K562 (cell line): ENCODE measurements around the gene SLC45A3. TPM values are rescaled to one million over a fixed set of nuclear protein-coding genes. Genes with fewer than 3 reads are reported as not detected.

Experiments
- ATAC-seq: fragments of 200-7000 bp; cut with Tn5 transposase; 3 replicates; pipeline ENCODE4 v1.9.1; 2020; ENCODE audit warnings: moderate library complexity
- BruUV-seq: library from RNA; stranded (reverse); fragments of 400-500 nt; replicated peaks from 2 replicates; lab custom pipeline; 2021; lab: Mats Ljungman, UMichigan
- CTCF ChIA-PET: fragments of 300-600 bp; formaldehyde crosslinking; extraction: SDS; loops from one replicate; lab custom pipeline; 2021; ENCODE audit warnings: low intra/inter-chr PET ratio; lab: Yijun Ruan, JAX
- POLR2A ChIA-PET: fragments of 300-600, 350-650 bp; sonication (Branson Sonifier 250); formaldehyde crosslinking; extraction: SDS; loops from one replicate; lab custom pipeline; 2021; ENCODE audit warnings: antibody characterized with exemption, inconsistent platforms; lab: Yijun Ruan, JAX
- DNase-seq, 4 experiments: peaks; one replicate each; pipeline versions ENCODE4 v3.0.0 to v3.0.0-alpha.2; 2011 to 2018; ENCODE audit warnings: low spot score in 3 of 4, mixed read lengths in 3 of 4; ENCODE audit errors: extremely low read depth in 1 of 4
- FAIRE-seq: peaks from 2 replicates; lab custom pipeline; 2011; peaks lifted over from hg19 to GRCh38; lab: Jason Lieb, UNC
- H2AFZ ChIP-seq: 2 replicates; pipeline ENCODE4 v1.6.0; 2011; ENCODE audit warnings: low read depth, low read length, control low read depth, inconsistent platforms
- H3K27ac ChIP-seq: fragments of 200-600 bp; 3 replicates; pipeline ENCODE4 v1.8.0; 2011; ENCODE audit warnings: low read depth, mild to moderate bottlenecking, control low read depth, inconsistent platforms, low read length, moderate library complexity, mixed read lengths; ENCODE audit errors: extremely low read depth
- H3K27me3 ChIP-seq, 2 experiments: fragments of 300-600 bp in 1 of 2; 2 replicates in 1 of 2; 3 replicates in 1 of 2; pipeline versions ENCODE4 v1.6.0 to v1.8.0; 2011; ENCODE audit warnings: inconsistent platforms in 2 of 2, low read length in 2 of 2, mild to moderate bottlenecking in 1 of 2, mixed read lengths in 1 of 2, moderate library complexity in 1 of 2; ENCODE audit not compliant: control insufficient read depth in 2 of 2, insufficient read depth in 2 of 2
- H3K36me3 ChIP-seq: fragments of 300-600 bp; 3 replicates; pipeline ENCODE4 v1.8.0; 2011; ENCODE audit warnings: mild to moderate bottlenecking, low read length, inconsistent platforms; ENCODE audit not compliant: control insufficient read depth, insufficient read depth
- H3K4me1 ChIP-seq, 2 experiments: fragments of 200-600 bp in 1 of 2; replicated peaks in 1 of 2; 2 replicates in 1 of 2; 3 replicates in 1 of 2; pipeline versions ENCODE4 v1.5.1 to v1.8.0; 2011; ENCODE audit warnings: inconsistent platforms in 2 of 2, low read length in 2 of 2, mild to moderate bottlenecking in 1 of 2, mixed read lengths in 1 of 2, moderate library complexity in 1 of 2; ENCODE audit not compliant: control insufficient read depth in 2 of 2, insufficient read depth in 2 of 2
- H3K4me2 ChIP-seq: 2 replicates; pipeline ENCODE4 v1.6.1; 2011; ENCODE audit warnings: low read length, control low read depth, inconsistent platforms, mixed read lengths; ENCODE audit not compliant: insufficient read depth
- H3K4me3 ChIP-seq: fragments of 200-600 bp; sonication (generic), shearing (Covaris generic); 2 replicates; pipeline ENCODE4 v1.5.1; 2016; ENCODE audit warnings: control low read depth, inconsistent platforms
- H3K79me2 ChIP-seq: fragments of 200-600 bp; 3 replicates; pipeline ENCODE4 v1.8.0; 2011; ENCODE audit warnings: low read length, inconsistent platforms; ENCODE audit not compliant: control insufficient read depth, insufficient read depth
- H3K9ac ChIP-seq, 2 experiments: 2 replicates each; pipeline versions ENCODE4 v1.6.0 to v1.6.1; 2011; ENCODE audit warnings: low read depth in 2 of 2, low read length in 2 of 2, control low read depth in 1 of 2, inconsistent platforms in 1 of 2, mild to moderate bottlenecking in 1 of 2, mixed read lengths in 1 of 2; ENCODE audit not compliant: insufficient read depth in 1 of 2
- H3K9me1 ChIP-seq: one replicate; pipeline ENCODE4 v1.6.0; 2011; ENCODE audit warnings: inconsistent platforms, mild to moderate bottlenecking, low read length, moderate library complexity; ENCODE audit not compliant: control insufficient read depth, insufficient read depth
- H3K9me3 ChIP-seq: replicated peaks from 2 replicates; pipeline ENCODE4 v1.5.1; 2011; ENCODE audit warnings: low read depth, low read length, inconsistent platforms; ENCODE audit not compliant: control insufficient read depth, insufficient read depth
- H4K20me1 ChIP-seq: replicated peaks from 2 replicates; pipeline ENCODE4 v1.6.1; 2011; ENCODE audit warnings: low read length, inconsistent platforms, mixed read lengths; ENCODE audit not compliant: control insufficient read depth, insufficient read depth
- GTF2B ChIP-seq: IDR thresholded peaks from 2 replicates; pipeline ENCODE4 v1.6.1; 2011; ENCODE audit not compliant: insufficient read length; ENCODE audit errors: extremely low read depth
- MXI1 ChIP-seq: IDR thresholded peaks from 2 replicates; pipeline ENCODE4 v1.6.1; 2011; ENCODE audit warnings: low read depth, mild to moderate bottlenecking, improper control_type of control experiment, low read length
- NR4A1 ChIP-seq, 2 experiments: fragments of 250-450 bp in 1 of 2; fragments of 450-650 bp in 1 of 2; sonication (Bioruptor Pico) in 1 of 2; IDR thresholded peaks; 2 replicates each; pipeline versions ENCODE4 v1.4.0 to v1.6.1; 2016 to 2020; ENCODE audit warnings: mild to moderate bottlenecking in 2 of 2, missing compliant biosample characterization in 1 of 2, missing genetic modification characterization in 1 of 2, moderate library complexity in 1 of 2
- STAT5B ChIP-seq: fragments of 250-450 bp; sonication (Bioruptor Pico); IDR thresholded peaks from 2 replicates; pipeline ENCODE4 v1.8.0; 2021; ENCODE audit warnings: mild to moderate bottlenecking, inconsistent platforms
- ZBTB1 ChIP-seq: sonication (generic); formaldehyde crosslinking; IDR thresholded peaks from 2 replicates; pipeline ENCODE4 v1.8.1; 2023; ENCODE audit warnings: missing genetic modification reagents, low read depth, mild to moderate bottlenecking, borderline replicate concordance
- ZNF174 ChIP-seq: fragments of 250-450 bp; sonication (Bioruptor Pico); IDR thresholded peaks from 2 replicates; pipeline ENCODE4 v1.4.0; 2020; ENCODE audit warnings: mild to moderate bottlenecking
- ZNF518B ChIP-seq: fragments of 250-450 bp; sonication (Bioruptor Pico); IDR thresholded peaks from 2 replicates; pipeline ENCODE4 v1.5.0; 2021; ENCODE audit warnings: mild to moderate bottlenecking, moderate library complexity
- WGBS: fragments of 100-300 bp; shearing (Covaris generic); methylation state at CpG from one replicate; pipeline ENCODE4 v1.1.6; 2016; ENCODE audit warnings: low coverage, mixed read lengths; ENCODE audit not compliant: insufficient coverage; ENCODE audit errors: missing lambda C conversion rate; 5-methylcytosine and 5-hydroxymethylcytosine counted together
- in situ Hi-C: fragments of 300-500 bp; cut with MboI; formaldehyde crosslinking; loops from 4 replicates; pipeline ENCODE4 v1.15.0; 2018; ENCODE audit warnings: inconsistent platforms, mixed read lengths
- intact Hi-C: fragments of 100-400 bp; cut with micrococcal nuclease; formaldehyde crosslinking; loops from 2 replicates; pipeline ENCODE4 v1.14.2; 2022
- polyA plus RNA-seq, 8 experiments: library from polyadenylated mRNA; depleted of rRNA in 4 of 8; stranded (reverse) in 5 of 8; unstranded in 3 of 8; fragments of >200 nt; fragmentation: Nextera tagmentation in 2 of 8; fragmentation: Illumina TruSeq in 1 of 8; extraction: Ambion mirVana in 2 of 8; extraction: Trizol in 1 of 8; gene quantifications; 2 replicates each; pipeline versions ENCODE4 v1.2.1 to v1.2.3, GENCODE V29; 2011 to 2014; ENCODE audit warnings: inconsistent platforms in 1 of 8, missing spikeins in 1 of 8
- total RNA-seq, 7 experiments: library from RNA; depleted of rRNA in 6 of 7; stranded (reverse); fragments of >200 nt in 6 of 7; fragmentation: Illumina TruSeq in 2 of 7; extraction: Trizol in 2 of 7; gene quantifications; 2 replicates each; pipeline versions ENCODE4 v1.2.1 to v1.2.3, GENCODE V29; 2011 to 2021; ENCODE audit warnings: low replicate concordance in 1 of 7
- TF ChIP-seq, protein P1 (sequence below): fragments of 250-450 bp; sonication (Bioruptor Pico); IDR thresholded peaks from 2 replicates; pipeline ENCODE4 v1.5.0; 2021
- TF ChIP-seq, protein P2 (sequence below), 2 experiments: fragments of 450-650 bp in 1 of 2; IDR thresholded peaks; 2 replicates each; pipeline ENCODE4 v1.6.1; 2011 to 2017; ENCODE audit warnings: low read depth in 2 of 2, antibody characterized with exemption in 1 of 2, borderline replicate concordance in 1 of 2, low read length in 1 of 2, mild to moderate bottlenecking in 1 of 2, mixed read lengths in 1 of 2; ENCODE audit not compliant: control insufficient read depth in 1 of 2

Gene SLC45A3
- total and polyA plus RNA-seq, 9 of the 15 experiments (the other 6 are each of a cell fraction or from before 2014, with no cell fraction given): 0.06 to 3.3 (median 1.3) TPM

DNA sequence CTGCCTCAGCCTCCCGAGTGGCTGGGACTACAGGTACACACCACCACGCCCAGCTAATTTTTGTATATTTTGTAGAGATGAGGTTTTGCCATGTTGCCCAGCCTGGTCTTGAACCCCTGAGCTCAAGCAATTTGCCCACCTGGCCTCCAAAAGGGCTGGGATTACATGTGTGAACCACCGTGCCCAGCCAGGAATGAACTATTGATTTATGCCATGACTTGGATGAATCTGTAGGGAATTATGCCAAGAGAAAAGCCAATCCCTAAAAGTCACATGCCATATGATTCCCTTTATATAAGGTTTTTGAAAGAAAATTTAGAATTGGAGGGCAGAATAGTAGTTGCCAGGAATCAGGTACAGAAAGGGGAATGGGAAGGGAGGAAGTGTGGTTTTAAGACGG lies 19.1 kb upstream of the SLC45A3 start (continued):
- TF ChIP-seq, protein P1, sequence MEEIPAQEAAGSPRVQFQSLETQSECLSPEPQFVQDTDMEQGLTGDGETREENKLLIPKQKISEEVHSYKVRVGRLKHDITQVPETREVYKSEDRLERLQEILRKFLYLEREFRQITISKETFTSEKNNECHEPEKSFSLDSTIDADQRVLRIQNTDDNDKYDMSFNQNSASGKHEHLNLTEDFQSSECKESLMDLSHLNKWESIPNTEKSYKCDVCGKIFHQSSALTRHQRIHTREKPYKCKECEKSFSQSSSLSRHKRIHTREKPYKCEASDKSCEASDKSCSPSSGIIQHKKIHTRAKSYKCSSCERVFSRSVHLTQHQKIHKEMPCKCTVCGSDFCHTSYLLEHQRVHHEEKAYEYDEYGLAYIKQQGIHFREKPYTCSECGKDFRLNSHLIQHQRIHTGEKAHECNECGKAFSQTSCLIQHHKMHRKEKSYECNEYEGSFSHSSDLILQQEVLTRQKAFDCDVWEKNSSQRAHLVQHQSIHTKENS (CRISPR knock-in tag): no peak

DNA sequence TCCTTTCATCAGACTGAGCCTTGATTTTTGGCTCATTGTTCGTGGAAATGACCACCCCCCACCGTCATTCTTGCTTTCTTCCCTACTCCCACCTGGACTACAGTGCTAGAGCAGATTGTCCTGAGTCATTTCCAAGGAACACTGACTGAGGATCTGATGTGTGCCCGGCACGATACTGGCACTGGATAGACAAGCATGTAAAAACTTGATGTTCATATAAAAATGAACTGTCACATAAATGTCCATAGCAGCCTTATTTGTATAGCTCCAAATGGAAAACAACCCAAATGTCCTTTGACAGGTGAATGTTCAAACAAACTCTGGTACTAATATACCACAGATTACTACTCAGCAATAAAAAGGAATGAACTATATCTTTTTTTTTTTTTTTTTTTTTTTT lies 18.6 kb upstream of the SLC45A3 start:
- Histone ChIP-seq H3K36me3 (peaks cover 3% of the 10 kb centered on the region; the same call in 1 of the 3 replicates), H3K9me1 (no peaks in the 10 kb centered on the region), H3K79me2 (no peaks in the 10 kb centered on the region), H3K27me3 (no peaks in the 10 kb centered on the region), H3K4me3 (no peak overlapping the region), H3K27ac (no peak overlapping the region), H4K20me1 (no peaks in the 10 kb centered on the region), H3K9ac (no peak overlapping the region), H3K4me2 (no peak overlapping the region), H3K9me3 (no peaks in the 10 kb centered on the region), H3K4me1 (no peaks in the 10 kb centered on the region; a peak in 2 of 5 replicates), H2AFZ (no peak overlapping the region)
- 46% methylated on average over 4 of the region's 4 CpGs for WGBS
- no peak for FAIRE-seq
- ChIA-PET POLR2A (interaction anchor here (1.3 kb wide), 1 partner anchor 8 kb away, joined by 4 read pairs; no protein-coding TSS in a partner anchor), CTCF (interaction anchor here (0.6 kb wide), 1 partner anchor 393 kb away, joined by 4 read pairs; no protein-coding TSS in a partner anchor)
- in situ Hi-C loops (no loop called here), intact Hi-C loops (no loop called here)
- no peak for ATAC-seq
- no peak for DNase-seq
- no TSS peak for BruUV-seq
- no peak for TF ChIP-seq MXI1
- no peak for TF ChIP-seq NR4A1 (CRISPR knock-in tag; IDR thresholded peaks at IDR 0.05)
- no peak for TF ChIP-seq NR4A1 (tag; IDR thresholded peaks at IDR 0.05)
- no peak for TF ChIP-seq ZBTB1 (CRISPR knock-in tag)
- TF ChIP-seq, protein P2, sequence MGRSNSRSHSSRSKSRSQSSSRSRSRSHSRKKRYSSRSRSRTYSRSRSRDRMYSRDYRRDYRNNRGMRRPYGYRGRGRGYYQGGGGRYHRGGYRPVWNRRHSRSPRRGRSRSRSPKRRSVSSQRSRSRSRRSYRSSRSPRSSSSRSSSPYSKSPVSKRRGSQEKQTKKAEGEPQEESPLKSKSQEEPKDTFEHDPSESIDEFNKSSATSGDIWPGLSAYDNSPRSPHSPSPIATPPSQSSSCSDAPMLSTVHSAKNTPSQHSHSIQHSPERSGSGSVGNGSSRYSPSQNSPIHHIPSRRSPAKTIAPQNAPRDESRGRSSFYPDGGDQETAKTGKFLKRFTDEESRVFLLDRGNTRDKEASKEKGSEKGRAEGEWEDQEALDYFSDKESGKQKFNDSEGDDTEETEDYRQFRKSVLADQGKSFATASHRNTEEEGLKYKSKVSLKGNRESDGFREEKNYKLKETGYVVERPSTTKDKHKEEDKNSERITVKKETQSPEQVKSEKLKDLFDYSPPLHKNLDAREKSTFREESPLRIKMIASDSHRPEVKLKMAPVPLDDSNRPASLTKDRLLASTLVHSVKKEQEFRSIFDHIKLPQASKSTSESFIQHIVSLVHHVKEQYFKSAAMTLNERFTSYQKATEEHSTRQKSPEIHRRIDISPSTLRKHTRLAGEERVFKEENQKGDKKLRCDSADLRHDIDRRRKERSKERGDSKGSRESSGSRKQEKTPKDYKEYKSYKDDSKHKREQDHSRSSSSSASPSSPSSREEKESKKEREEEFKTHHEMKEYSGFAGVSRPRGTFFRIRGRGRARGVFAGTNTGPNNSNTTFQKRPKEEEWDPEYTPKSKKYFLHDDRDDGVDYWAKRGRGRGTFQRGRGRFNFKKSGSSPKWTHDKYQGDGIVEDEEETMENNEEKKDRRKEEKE (IDR thresholded peaks at IDR 0.05; ENCODE audit: borderline replicate concordance in 1 of 2, control insufficient read depth in 1 of 2, low read depth in 2 of 2, low read length in 1 of 2): no peak
- TF ChIP-seq STAT5B: no peak
- TF ChIP-seq GTF2B: no peak
- TF ChIP-seq ZNF174 (CRISPR knock-in tag): no peak
- no peak for TF ChIP-seq ZNF518B (CRISPR knock-in tag)
